ENCODE results near the gene OSBPL9. TPM values are rescaled to one million over a fixed set of nuclear protein-coding genes. Genes with fewer than 3 reads are reported as not detected.

OSBPL9 gene
- total and polyA plus RNA-seq, 9 of the 15 experiments (the other 6 are each of a cell fraction or from before 2014, with no cell fraction given): 43.9 to 217 (median 170) TPM

- TF ChIP-seq SRF (CRISPR knock-in tag; IDR thresholded peaks at IDR 0.05): no peak
- TF ChIP-seq NFE2 (IDR thresholded peaks at IDR 0.05; ENCODE audit: low read depth): no peak
- TF ChIP-seq ZSCAN32 (CRISPR knock-in tag; IDR thresholded peaks at IDR 0.05): no peak
- TF ChIP-seq, protein P1, sequence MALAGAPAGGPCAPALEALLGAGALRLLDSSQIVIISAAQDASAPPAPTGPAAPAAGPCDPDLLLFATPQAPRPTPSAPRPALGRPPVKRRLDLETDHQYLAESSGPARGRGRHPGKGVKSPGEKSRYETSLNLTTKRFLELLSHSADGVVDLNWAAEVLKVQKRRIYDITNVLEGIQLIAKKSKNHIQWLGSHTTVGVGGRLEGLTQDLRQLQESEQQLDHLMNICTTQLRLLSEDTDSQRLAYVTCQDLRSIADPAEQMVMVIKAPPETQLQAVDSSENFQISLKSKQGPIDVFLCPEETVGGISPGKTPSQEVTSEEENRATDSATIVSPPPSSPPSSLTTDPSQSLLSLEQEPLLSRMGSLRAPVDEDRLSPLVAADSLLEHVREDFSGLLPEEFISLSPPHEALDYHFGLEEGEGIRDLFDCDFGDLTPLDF (CRISPR knock-in tag; IDR thresholded peaks at IDR 0.05): no peak
- TF ChIP-seq MCM7 (IDR thresholded peaks at IDR 0.05): 0 out of 4 replicates have a peak, but pooled peaks of 1 of the 2 experiments have one; percentile 57
- no peak for TF ChIP-seq SAFB2 (IDR thresholded peaks at IDR 0.05; ENCODE audit: borderline replicate concordance, low read depth, low read length, severe bottlenecking)
- TF ChIP-seq SMARCA4 (IDR thresholded peaks at IDR 0.05): peak; percentile 45; the same call in 1 of the 2 replicates
- TF ChIP-seq COPS2 (conservative IDR thresholded peaks at IDR 0.05): no peak
- TF ChIP-seq HNRNPUL1 (IDR thresholded peaks at IDR 0.05; ENCODE audit: low read length): no peak
- no peak for TF ChIP-seq PPARD (CRISPR knock-in tag; IDR thresholded peaks at IDR 0.05)
- TF ChIP-seq NFYB (IDR thresholded peaks at IDR 0.05; ENCODE audit: extremely low read depth, insufficient read length): no peak
- no peak for TF ChIP-seq BCL6 (CRISPR knock-in tag; IDR thresholded peaks at IDR 0.05)
- TF ChIP-seq, protein P2, sequence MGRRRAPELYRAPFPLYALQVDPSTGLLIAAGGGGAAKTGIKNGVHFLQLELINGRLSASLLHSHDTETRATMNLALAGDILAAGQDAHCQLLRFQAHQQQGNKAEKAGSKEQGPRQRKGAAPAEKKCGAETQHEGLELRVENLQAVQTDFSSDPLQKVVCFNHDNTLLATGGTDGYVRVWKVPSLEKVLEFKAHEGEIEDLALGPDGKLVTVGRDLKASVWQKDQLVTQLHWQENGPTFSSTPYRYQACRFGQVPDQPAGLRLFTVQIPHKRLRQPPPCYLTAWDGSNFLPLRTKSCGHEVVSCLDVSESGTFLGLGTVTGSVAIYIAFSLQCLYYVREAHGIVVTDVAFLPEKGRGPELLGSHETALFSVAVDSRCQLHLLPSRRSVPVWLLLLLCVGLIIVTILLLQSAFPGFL (CRISPR knock-in tag; IDR thresholded peaks at IDR 0.05): no peak
- TF ChIP-seq SUPT5H (IDR thresholded peaks at IDR 0.05): 0 out of 2 replicates have a peak, but pooled peaks have one; percentile 17
- no peak for TF ChIP-seq SREBF2 (CRISPR knock-in tag; IDR thresholded peaks at IDR 0.05)
- TF ChIP-seq, protein P3, sequence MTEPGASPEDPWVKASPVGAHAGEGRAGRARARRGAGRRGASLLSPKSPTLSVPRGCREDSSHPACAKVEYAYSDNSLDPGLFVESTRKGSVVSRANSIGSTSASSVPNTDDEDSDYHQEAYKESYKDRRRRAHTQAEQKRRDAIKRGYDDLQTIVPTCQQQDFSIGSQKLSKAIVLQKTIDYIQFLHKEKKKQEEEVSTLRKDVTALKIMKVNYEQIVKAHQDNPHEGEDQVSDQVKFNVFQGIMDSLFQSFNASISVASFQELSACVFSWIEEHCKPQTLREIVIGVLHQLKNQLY (CRISPR knock-in tag; conservative IDR thresholded peaks at IDR 0.05): no peak
- TF ChIP-seq ZBTB33 (CRISPR knock-in tag; IDR thresholded peaks at IDR 0.05): no peak
- TF ChIP-seq XRCC4 (IDR thresholded peaks at IDR 0.05; ENCODE audit: extremely low read depth, insufficient read depth, insufficient read length): no peak
- TF ChIP-seq ZNF512 (tag; IDR thresholded peaks at IDR 0.05): peak; percentile 91
- TF ChIP-seq, protein P4, sequence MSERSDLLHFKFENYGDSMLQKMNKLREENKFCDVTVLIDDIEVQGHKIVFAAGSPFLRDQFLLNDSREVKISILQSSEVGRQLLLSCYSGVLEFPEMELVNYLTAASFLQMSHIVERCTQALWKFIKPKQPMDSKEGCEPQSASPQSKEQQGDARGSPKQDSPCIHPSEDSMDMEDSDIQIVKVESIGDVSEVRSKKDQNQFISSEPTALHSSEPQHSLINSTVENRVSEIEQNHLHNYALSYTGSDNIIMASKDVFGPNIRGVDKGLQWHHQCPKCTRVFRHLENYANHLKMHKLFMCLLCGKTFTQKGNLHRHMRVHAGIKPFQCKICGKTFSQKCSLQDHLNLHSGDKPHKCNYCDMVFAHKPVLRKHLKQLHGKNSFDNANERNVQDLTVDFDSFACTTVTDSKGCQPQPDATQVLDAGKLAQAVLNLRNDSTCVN (CRISPR knock-in tag; IDR thresholded peaks at IDR 0.05): peak; percentile 89; the same call in 1 of the 2 replicates
Measured at GRCh38 chr1:51741121-51741681, 124.3 kb downstream of the OSBPL9 start (continued).
